Measurements from ENCODE around the gene SFMBT2. TPM values are rescaled to one million over a fixed set of nuclear protein-coding genes. Genes with fewer than 3 reads are reported as not detected.

The SFMBT2 gene
- total RNA-seq, 1 experiment from 2014 or later = 1.3 TPM

- no TSS peak for BruUV-seq (replicated peaks)
- no peak for ATAC-seq
- POLR2A ChIA-PET = no interaction called here
Observed at GRCh38 chr10:7333961-7334641, 76.7 kb downstream of the SFMBT2 start.

GRCh38 chr10:7329219-7329618, 81.6 kb downstream of the SFMBT2 start:
- no peak overlapping the region for H3K27ac ChIP-seq (ENCODE audit: low read length)
- no peaks in the 10 kb centered on the region for H3K36me3 ChIP-seq (ENCODE audit: control insufficient read depth, insufficient read depth, low read length)
- ChIA-PET CTCF (no interaction called here), POLR2A (no interaction called here)
- no peak for TF ChIP-seq TCF7L2 (IDR thresholded peaks at IDR 0.05; ENCODE audit: low read depth, low read length)
- TF ChIP-seq SIN3A (IDR thresholded peaks at IDR 0.05; ENCODE audit: borderline replicate concordance, insufficient read depth, low read depth, low read length) = no peak
- TF ChIP-seq CTCF (IDR thresholded peaks at IDR 0.05) = no peak
- TF ChIP-seq, protein P1, sequence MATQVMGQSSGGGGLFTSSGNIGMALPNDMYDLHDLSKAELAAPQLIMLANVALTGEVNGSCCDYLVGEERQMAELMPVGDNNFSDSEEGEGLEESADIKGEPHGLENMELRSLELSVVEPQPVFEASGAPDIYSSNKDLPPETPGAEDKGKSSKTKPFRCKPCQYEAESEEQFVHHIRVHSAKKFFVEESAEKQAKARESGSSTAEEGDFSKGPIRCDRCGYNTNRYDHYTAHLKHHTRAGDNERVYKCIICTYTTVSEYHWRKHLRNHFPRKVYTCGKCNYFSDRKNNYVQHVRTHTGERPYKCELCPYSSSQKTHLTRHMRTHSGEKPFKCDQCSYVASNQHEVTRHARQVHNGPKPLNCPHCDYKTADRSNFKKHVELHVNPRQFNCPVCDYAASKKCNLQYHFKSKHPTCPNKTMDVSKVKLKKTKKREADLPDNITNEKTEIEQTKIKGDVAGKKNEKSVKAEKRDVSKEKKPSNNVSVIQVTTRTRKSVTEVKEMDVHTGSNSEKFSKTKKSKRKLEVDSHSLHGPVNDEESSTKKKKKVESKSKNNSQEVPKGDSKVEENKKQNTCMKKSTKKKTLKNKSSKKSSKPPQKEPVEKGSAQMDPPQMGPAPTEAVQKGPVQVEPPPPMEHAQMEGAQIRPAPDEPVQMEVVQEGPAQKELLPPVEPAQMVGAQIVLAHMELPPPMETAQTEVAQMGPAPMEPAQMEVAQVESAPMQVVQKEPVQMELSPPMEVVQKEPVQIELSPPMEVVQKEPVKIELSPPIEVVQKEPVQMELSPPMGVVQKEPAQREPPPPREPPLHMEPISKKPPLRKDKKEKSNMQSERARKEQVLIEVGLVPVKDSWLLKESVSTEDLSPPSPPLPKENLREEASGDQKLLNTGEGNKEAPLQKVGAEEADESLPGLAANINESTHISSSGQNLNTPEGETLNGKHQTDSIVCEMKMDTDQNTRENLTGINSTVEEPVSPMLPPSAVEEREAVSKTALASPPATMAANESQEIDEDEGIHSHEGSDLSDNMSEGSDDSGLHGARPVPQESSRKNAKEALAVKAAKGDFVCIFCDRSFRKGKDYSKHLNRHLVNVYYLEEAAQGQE (IDR thresholded peaks at IDR 0.05; ENCODE audit: insufficient read depth in 1 of 2, low read depth in 2 of 2, low read length in 1 of 2) = no peak
- no peak for TF ChIP-seq POLR2AphosphoS5 (IDR thresholded peaks at IDR 0.05; ENCODE audit: low read depth, low read length)
- DNase-seq (ENCODE audit: low read depth, low spot score) (no peak), ATAC-seq (no peak)
- no peak overlapping the region for H3K4me3 ChIP-seq (ENCODE audit: low read depth in 2 of 2, low read length in 2 of 2)
- no peaks in the 10 kb centered on the region for H3K4me1 ChIP-seq (ENCODE audit: control insufficient read depth, insufficient read depth, low read length)
- no peaks in the 10 kb centered on the region for H3K27me3 ChIP-seq (ENCODE audit: control insufficient read depth, insufficient read depth, low read length)
- no TSS peak for BruUV-seq (replicated peaks)
- intact Hi-C loops (cut with micrococcal nuclease; ENCODE audit: unreplicated experiment) (no loop called here), in situ Hi-C loops (cut with HindIII; ENCODE audit: low pct_unique_long_range_greater_than_20kb, low sequenced_read_pairs) (no loop called here)
- no peaks in the 10 kb centered on the region for H3K9me3 ChIP-seq (ENCODE audit: control insufficient read depth, insufficient read depth, low read depth, low read length)

More at GRCh38 chr10:7333961-7334641, 76.7 kb downstream of the SFMBT2 start:
- no peak overlapping the region for H3K4me3 ChIP-seq (ENCODE audit: low read depth in 2 of 2, low read length in 2 of 2)
- H3K36me3 ChIP-seq (ENCODE audit: control insufficient read depth, insufficient read depth, low read length) = no peaks in the 10 kb centered on the region
- H3K27me3 ChIP-seq (ENCODE audit: control insufficient read depth, insufficient read depth, low read length) = no peaks in the 10 kb centered on the region
- no peaks in the 10 kb centered on the region for H3K4me1 ChIP-seq (ENCODE audit: control insufficient read depth, insufficient read depth, low read length)
- H3K27ac ChIP-seq (ENCODE audit: low read length) = no peak overlapping the region
- H3K9me3 ChIP-seq (ENCODE audit: control insufficient read depth, insufficient read depth, low read depth, low read length) = no peaks in the 10 kb centered on the region
- TF ChIP-seq CTCF (IDR thresholded peaks at IDR 0.05) (no peak), POLR2AphosphoS5 (IDR thresholded peaks at IDR 0.05; ENCODE audit: low read depth, low read length) (no peak)
- TF ChIP-seq, protein P1 (IDR thresholded peaks at IDR 0.05; ENCODE audit: insufficient read depth in 1 of 2, low read depth in 2 of 2, low read length in 1 of 2) = no peak
- intact Hi-C loops (cut with micrococcal nuclease; ENCODE audit: unreplicated experiment) (no loop called here), in situ Hi-C loops (cut with HindIII; ENCODE audit: low pct_unique_long_range_greater_than_20kb, low sequenced_read_pairs) (no loop called here)
- CTCF ChIA-PET = no interaction called here
- DNase-seq (ENCODE audit: low read depth, low spot score) = no peak

All from Panc1 (cell line).